Mucosa of descending colon (tissue), 3 donors: Measurements from ENCODE around the gene MORN5. TPM values are rescaled to one million over a fixed set of nuclear protein-coding genes. Genes with fewer than 3 reads are reported as not detected.

Experiments
- ATAC-seq: fragments of 200-7000 bp; cut with Tn5 transposase; one replicate; pipeline ENCODE4 v1.9.1; 2020; ENCODE audit warnings: mild to moderate bottlenecking, moderate library complexity
- DNase-seq, 3 donors: peaks; one replicate each; pipeline ENCODE4 v3.0.0-alpha.2; 2020
- H3K36me3 ChIP-seq: fragments of 200-600 bp; one replicate; pipeline ENCODE4 v1.8.0; 2021; ENCODE audit warnings: low read depth, mild to moderate bottlenecking
- H3K4me1 ChIP-seq: fragments of 200-600 bp; one replicate; pipeline ENCODE4 v1.8.0; 2021; ENCODE audit warnings: low read depth, mild to moderate bottlenecking
- H3K4me3 ChIP-seq: fragments of 200-600 bp; one replicate; pipeline ENCODE4 v1.8.0; 2021; ENCODE audit warnings: mild to moderate bottlenecking
- H3K9me3 ChIP-seq: fragments of 200-600 bp; one replicate; pipeline ENCODE4 v1.8.0; 2021; ENCODE audit warnings: mild to moderate bottlenecking
- CTCF ChIP-seq: fragments of 200-600 bp; IDR thresholded peaks from one replicate; pipeline ENCODE4 v1.8.0; 2022; ENCODE audit warnings: antibody characterized with exemption, mild to moderate bottlenecking
- intact Hi-C, 2 donors: fragments of 100-400 bp; cut with DNase I in 1 of 2; cut with micrococcal nuclease in 1 of 2; formaldehyde crosslinking; loops; one replicate each; pipeline versions ENCODE4 v1.11.0 to v1.11.1; 2022; cut with DNase I, micrococcal nuclease
- total RNA-seq, 3 donors: library from RNA; stranded (reverse); fragmentation: NEBNext Ultra II Directional in 2 of 3; extraction: Animal tissue kit (Norgen Biotek cat#: 25700) in 2 of 3; gene quantifications; one replicate each; pipeline versions ENCODE4 v1.2.1 to v1.2.4, GENCODE V29; 2021 to 2023
- donor health status: DM: no; HTN: no; CAD: no; lungs with moderate emphysema.
- donor health status: DM: no; HTN: no; CAD: no.
- donor health status: DM: no; HTN: yes; CAD: no.

Gene MORN5
- total RNA-seq, 3 donors from 2014 or later = 1.6 to 21.2 TPM; not detected in 1

GRCh38 chr9:122213589-122214413 is 54.1 kb downstream of the MORN5 start:
- ATAC-seq = peak; percentile 87
- Histone ChIP-seq H3K9me3 (no peaks in the 10 kb centered on the region), H3K36me3 (no peaks in the 10 kb centered on the region), H3K4me1 (peaks cover 13% of the 10 kb centered on the region), H3K4me3 (no peak overlapping the region)
- intact Hi-C loops = no loop called here
- TF ChIP-seq CTCF = no peak
- peak in 2 of 3 donors; percentile 57 to 77 for DNase-seq

- intact Hi-C loops = no loop called here
- Histone ChIP-seq H3K36me3 (no peaks in the 10 kb centered on the region), H3K4me1 (peaks cover 17% of the 10 kb centered on the region), H3K4me3 (no peak overlapping the region), H3K9me3 (no peaks in the 10 kb centered on the region)
- DNase-seq (no peak), ATAC-seq (no peak)
- TF ChIP-seq CTCF = no peak
These were observed 54.8 kb downstream of the MORN5 start for GRCh38 chr9:122214507-122214906.

- Histone ChIP-seq H3K9me3 (no peaks in the 10 kb centered on the region), H3K36me3 (no peaks in the 10 kb centered on the region), H3K4me3 (no peak overlapping the region), H3K4me1 (peaks cover 22% of the 10 kb centered on the region)
- DNase-seq = no peak
- no peak for ATAC-seq
- intact Hi-C loops = no loop called here
- no peak for TF ChIP-seq CTCF
These were observed 56.0 kb downstream of the MORN5 start for GRCh38 chr9:122215663-122216062.

- ATAC-seq = no peak
These were observed 56.6 kb downstream of the MORN5 start for GRCh38 chr9:122216138-122216797.

GRCh38 chr9:122216798-122217418 is 57.2 kb downstream of the MORN5 start:
- intact Hi-C loops = no loop called here
- DNase-seq = no peak
- peaks cover 22% of the 10 kb centered on the region for H3K4me1 ChIP-seq
- no peak for ATAC-seq
- H3K4me3 ChIP-seq = no peak overlapping the region
- H3K36me3 ChIP-seq = no peaks in the 10 kb centered on the region
- H3K9me3 ChIP-seq = no peaks in the 10 kb centered on the region
- TF ChIP-seq CTCF = no peak

More at GRCh38 chr9:122216138-122216797, 56.6 kb downstream of the MORN5 start:
- Histone ChIP-seq H3K36me3 (no peaks in the 10 kb centered on the region), H3K4me3 (no peak overlapping the region), H3K4me1 (peaks cover 22% of the 10 kb centered on the region), H3K9me3 (no peaks in the 10 kb centered on the region)
- DNase-seq = no peak
- no peak for TF ChIP-seq CTCF
- intact Hi-C loops = no loop called here
